PC-3 (cell line): ENCODE results near the gene LSP1.

Experiments used
- CTCF ChIP-seq: fragments of 300-600 bp; sonication (generic); conservative IDR thresholded peaks from 2 replicates; pipeline ENCODE4 v1.5.1; 2017; ENCODE audit warnings: antibody characterized with exemption, low read depth, mild to moderate bottlenecking, low read length
- EZH2 ChIP-seq: fragments of 300-600 bp; sonication (generic); IDR thresholded peaks from one replicate; pipeline ENCODE4 v1.6.1; 2017; ENCODE audit warnings: antibody characterized with exemption, mild to moderate bottlenecking, low read length; ENCODE audit not compliant: unreplicated experiment

DNA sequence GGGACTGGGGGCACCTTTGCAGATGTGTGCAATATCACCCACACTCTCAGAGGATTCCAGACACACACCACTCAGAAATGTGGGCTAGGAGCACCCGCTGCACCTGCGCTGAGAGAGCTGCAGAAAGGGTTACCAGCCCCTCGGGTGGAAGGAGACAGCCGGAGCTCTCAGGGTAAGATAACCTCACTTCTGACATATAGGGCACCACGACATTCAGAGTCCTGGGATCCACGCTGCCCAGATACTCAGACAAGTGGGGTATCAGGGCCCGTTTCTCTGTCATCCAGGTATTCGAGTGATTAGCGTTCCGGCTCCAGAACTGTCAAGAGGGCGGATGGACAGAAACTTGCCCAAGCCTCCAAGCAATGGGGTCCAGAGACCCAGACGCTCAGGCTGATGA lies 24.3 kb upstream of the LSP1 start:
- no peak for TF ChIP-seq CTCF
- no peak for TF ChIP-seq EZH2
